Measurements from ENCODE around the gene CX3CR1.

Gene CX3CR1

GRCh38 chr3:39219702-39220101 lies 60.1 kb downstream of the CX3CR1 start:
- DNase-seq = no peak

GRCh38 chr3:39216176-39216790 lies 63.6 kb downstream of the CX3CR1 start:
- no peak for DNase-seq

GRCh38 chr3:39213613-39214012 lies 66.2 kb downstream of the CX3CR1 start:
- no peak for DNase-seq
